Measurements from ENCODE around the gene AUTS2. TPM values are rescaled to one million over a fixed set of nuclear protein-coding genes. Genes with fewer than 3 reads are reported as not detected.

Gene AUTS2
- total and polyA plus RNA-seq, 9 of the 15 experiments (the other 6 are each of a cell fraction or from before 2014, with no cell fraction given), result 0.58 TPM; not detected in 8

DNA sequence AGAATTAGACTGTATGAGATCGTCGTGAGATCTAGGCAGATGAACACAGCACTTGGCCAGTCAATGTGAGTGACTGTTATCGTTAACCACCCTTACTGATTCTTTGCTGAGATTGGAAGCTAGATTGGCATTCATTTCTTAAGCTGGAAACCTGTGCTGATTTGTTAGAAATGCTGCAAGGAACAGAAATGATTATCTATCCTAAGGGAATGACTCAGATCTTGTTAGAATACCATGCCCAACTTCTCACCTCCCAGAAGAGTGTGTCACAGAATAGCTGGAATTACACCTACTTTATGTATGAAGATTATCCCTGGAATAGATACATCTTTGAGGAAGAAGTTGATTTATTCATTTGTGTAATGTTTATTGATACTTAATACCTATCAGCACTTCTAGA is 275.2 kb downstream of the AUTS2 start (continued):
- TF ChIP-seq KLF13 (tag; IDR thresholded peaks at IDR 0.05; ENCODE audit: borderline replicate concordance, low read depth) (no peak), TEAD2 (tag; IDR thresholded peaks at IDR 0.05) (no peak), ADNP (tag; IDR thresholded peaks at IDR 0.05) (no peak)

DNA sequence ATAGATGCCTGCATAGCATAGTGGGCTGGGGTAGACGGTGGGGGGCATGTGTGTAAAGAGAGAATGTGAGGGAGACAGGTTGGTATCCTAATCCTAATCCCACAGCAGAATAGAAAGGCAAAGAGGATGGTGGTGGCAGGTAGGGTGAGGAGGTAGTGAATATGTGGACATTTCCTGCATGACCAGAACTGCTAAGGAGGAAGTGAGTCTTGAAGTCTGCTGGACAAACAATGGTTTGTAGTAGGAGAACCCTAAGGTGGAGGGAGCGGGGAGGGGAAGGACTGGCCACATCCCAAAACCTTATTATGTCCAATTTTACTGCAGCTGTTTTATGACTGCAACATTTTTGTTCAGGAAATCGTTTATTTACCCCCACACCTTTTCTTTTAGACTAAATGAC is 279.7 kb downstream of the AUTS2 start:
- FAIRE-seq (no peak), DNase-seq (ENCODE audit: extremely low read depth in 1 of 4, low spot score in 3 of 4) (no peak), ATAC-seq (no peak)
- H3K9ac ChIP-seq (ENCODE audit: insufficient read depth in 1 of 2, low read depth in 2 of 2, low read length in 2 of 2), result no peak overlapping the region
- in situ Hi-C loops (cut with MboI), result no loop called here
- H2AFZ ChIP-seq (ENCODE audit: low read depth, low read length), result no peak overlapping the region
- no peaks in the 10 kb centered on the region for H3K9me3 ChIP-seq (replicated peaks; ENCODE audit: control insufficient read depth, insufficient read depth, low read depth, low read length)
- no peaks in the 10 kb centered on the region for H3K27me3 ChIP-seq (ENCODE audit: control insufficient read depth in 2 of 2, insufficient read depth in 2 of 2, low read length in 2 of 2)
- H3K4me3 ChIP-seq, result no peak overlapping the region
- no TSS peak for BruUV-seq (replicated peaks)
- H4K20me1 ChIP-seq (replicated peaks; ENCODE audit: control insufficient read depth, insufficient read depth, low read length), result no peaks in the 10 kb centered on the region
- 0% methylated on average over 3 of the region's 3 CpGs for WGBS (ENCODE audit: insufficient coverage, low coverage, missing lambda C conversion rate)
- no peaks in the 10 kb centered on the region for H3K4me1 ChIP-seq (replicated peaks in 1 of 2; ENCODE audit: control insufficient read depth in 2 of 2, insufficient read depth in 2 of 2, low read length in 2 of 2)
- POLR2A ChIA-PET, result no interaction called here
- H3K79me2 ChIP-seq (ENCODE audit: control insufficient read depth, insufficient read depth, low read length), result no peaks in the 10 kb centered on the region
- no peak overlapping the region for H3K4me2 ChIP-seq (ENCODE audit: insufficient read depth, low read length)
- H3K36me3 ChIP-seq (ENCODE audit: control insufficient read depth, insufficient read depth, low read length), result no peaks in the 10 kb centered on the region
- H3K27ac ChIP-seq (ENCODE audit: extremely low read depth, low read depth, low read length), result no peak overlapping the region
- CTCF ChIA-PET (ENCODE audit: low intra/inter-chr PET ratio), result no interaction called here
- intact Hi-C loops (cut with micrococcal nuclease), result no loop called here
- H3K9me1 ChIP-seq (ENCODE audit: control insufficient read depth, insufficient read depth, low read length), result no peaks in the 10 kb centered on the region
- TF ChIP-seq RBFOX2 (IDR thresholded peaks at IDR 0.05; ENCODE audit: low read depth, low read length), result no peak
- TF ChIP-seq RB1 (IDR thresholded peaks at IDR 0.05; ENCODE audit: low read depth), result no peak
- TF ChIP-seq, protein P1, sequence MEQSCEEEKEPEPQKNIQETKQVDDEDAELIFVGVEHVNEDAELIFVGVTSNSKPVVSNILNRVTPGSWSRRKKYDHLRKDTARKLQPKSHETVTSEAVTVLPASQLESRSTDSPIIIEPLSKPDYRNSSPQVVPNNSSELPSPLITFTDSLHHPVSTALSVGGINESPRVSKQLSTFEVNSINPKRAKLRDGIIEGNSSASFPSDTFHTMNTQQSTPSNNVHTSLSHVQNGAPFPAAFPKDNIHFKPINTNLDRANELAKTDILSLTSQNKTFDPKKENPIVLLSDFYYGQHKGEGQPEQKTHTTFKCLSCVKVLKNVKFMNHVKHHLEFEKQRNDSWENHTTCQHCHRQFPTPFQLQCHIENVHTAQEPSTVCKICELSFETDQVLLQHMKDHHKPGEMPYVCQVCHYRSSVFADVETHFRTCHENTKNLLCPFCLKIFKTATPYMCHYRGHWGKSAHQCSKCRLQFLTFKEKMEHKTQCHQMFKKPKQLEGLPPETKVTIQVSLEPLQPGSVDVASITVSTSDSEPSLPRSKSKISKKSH (CRISPR knock-in tag; IDR thresholded peaks at IDR 0.05), result no peak
- TF ChIP-seq, protein P2, sequence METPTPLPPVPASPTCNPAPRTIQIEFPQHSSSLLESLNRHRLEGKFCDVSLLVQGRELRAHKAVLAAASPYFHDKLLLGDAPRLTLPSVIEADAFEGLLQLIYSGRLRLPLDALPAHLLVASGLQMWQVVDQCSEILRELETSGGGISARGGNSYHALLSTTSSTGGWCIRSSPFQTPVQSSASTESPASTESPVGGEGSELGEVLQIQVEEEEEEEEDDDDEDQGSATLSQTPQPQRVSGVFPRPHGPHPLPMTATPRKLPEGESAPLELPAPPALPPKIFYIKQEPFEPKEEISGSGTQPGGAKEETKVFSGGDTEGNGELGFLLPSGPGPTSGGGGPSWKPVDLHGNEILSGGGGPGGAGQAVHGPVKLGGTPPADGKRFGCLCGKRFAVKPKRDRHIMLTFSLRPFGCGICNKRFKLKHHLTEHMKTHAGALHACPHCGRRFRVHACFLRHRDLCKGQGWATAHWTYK (CRISPR knock-in tag; IDR thresholded peaks at IDR 0.05), result no peak
- no peak for TF ChIP-seq ZNF354B (CRISPR knock-in tag; IDR thresholded peaks at IDR 0.05)
- TF ChIP-seq, protein P3, sequence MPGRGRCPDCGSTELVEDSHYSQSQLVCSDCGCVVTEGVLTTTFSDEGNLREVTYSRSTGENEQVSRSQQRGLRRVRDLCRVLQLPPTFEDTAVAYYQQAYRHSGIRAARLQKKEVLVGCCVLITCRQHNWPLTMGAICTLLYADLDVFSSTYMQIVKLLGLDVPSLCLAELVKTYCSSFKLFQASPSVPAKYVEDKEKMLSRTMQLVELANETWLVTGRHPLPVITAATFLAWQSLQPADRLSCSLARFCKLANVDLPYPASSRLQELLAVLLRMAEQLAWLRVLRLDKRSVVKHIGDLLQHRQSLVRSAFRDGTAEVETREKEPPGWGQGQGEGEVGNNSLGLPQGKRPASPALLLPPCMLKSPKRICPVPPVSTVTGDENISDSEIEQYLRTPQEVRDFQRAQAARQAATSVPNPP (IDR thresholded peaks at IDR 0.05; ENCODE audit: borderline replicate concordance, insufficient read depth, insufficient read length), result no peak
- TF ChIP-seq, protein P4, sequence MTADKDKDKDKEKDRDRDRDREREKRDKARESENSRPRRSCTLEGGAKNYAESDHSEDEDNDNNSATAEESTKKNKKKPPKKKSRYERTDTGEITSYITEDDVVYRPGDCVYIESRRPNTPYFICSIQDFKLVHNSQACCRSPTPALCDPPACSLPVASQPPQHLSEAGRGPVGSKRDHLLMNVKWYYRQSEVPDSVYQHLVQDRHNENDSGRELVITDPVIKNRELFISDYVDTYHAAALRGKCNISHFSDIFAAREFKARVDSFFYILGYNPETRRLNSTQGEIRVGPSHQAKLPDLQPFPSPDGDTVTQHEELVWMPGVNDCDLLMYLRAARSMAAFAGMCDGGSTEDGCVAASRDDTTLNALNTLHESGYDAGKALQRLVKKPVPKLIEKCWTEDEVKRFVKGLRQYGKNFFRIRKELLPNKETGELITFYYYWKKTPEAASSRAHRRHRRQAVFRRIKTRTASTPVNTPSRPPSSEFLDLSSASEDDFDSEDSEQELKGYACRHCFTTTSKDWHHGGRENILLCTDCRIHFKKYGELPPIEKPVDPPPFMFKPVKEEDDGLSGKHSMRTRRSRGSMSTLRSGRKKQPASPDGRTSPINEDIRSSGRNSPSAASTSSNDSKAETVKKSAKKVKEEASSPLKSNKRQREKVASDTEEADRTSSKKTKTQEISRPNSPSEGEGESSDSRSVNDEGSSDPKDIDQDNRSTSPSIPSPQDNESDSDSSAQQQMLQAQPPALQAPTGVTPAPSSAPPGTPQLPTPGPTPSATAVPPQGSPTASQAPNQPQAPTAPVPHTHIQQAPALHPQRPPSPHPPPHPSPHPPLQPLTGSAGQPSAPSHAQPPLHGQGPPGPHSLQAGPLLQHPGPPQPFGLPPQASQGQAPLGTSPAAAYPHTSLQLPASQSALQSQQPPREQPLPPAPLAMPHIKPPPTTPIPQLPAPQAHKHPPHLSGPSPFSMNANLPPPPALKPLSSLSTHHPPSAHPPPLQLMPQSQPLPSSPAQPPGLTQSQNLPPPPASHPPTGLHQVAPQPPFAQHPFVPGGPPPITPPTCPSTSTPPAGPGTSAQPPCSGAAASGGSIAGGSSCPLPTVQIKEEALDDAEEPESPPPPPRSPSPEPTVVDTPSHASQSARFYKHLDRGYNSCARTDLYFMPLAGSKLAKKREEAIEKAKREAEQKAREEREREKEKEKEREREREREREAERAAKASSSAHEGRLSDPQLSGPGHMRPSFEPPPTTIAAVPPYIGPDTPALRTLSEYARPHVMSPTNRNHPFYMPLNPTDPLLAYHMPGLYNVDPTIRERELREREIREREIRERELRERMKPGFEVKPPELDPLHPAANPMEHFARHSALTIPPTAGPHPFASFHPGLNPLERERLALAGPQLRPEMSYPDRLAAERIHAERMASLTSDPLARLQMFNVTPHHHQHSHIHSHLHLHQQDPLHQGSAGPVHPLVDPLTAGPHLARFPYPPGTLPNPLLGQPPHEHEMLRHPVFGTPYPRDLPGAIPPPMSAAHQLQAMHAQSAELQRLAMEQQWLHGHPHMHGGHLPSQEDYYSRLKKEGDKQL (CRISPR knock-in tag; IDR thresholded peaks at IDR 0.05; ENCODE audit: borderline replicate concordance), result no peak
- TF ChIP-seq ZFPM2 (CRISPR knock-in tag; IDR thresholded peaks at IDR 0.05), result no peak
- TF ChIP-seq ZNF165 (CRISPR knock-in tag; IDR thresholded peaks at IDR 0.05; ENCODE audit: borderline replicate concordance), result no peak
- no peak for TF ChIP-seq GABPB2 (CRISPR knock-in tag; conservative IDR thresholded peaks at IDR 0.05)
